ENCODE data around the gene MMD2.

DNA sequence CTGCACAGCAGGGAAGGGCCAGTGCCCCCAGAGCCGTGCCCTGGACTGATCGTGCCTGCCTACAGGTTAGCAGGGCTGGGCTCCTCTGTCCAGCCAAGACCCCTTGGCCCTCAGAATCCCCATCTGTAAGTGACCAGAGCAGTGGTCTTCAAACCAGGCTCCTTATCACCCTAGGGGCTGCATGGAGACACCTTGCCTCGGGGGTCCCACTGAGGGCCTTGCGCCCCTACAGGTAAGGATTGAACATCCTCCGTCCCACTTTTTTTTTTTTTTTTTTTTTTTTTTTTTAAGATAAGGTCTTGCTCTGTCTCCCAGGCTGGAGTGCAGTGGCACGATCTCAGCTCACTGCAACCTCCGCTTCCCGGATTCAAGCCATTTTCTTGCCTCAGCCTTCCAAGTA, 42.9 kb downstream of the MMD2 start:
- TF ChIP-seq, protein P1, sequence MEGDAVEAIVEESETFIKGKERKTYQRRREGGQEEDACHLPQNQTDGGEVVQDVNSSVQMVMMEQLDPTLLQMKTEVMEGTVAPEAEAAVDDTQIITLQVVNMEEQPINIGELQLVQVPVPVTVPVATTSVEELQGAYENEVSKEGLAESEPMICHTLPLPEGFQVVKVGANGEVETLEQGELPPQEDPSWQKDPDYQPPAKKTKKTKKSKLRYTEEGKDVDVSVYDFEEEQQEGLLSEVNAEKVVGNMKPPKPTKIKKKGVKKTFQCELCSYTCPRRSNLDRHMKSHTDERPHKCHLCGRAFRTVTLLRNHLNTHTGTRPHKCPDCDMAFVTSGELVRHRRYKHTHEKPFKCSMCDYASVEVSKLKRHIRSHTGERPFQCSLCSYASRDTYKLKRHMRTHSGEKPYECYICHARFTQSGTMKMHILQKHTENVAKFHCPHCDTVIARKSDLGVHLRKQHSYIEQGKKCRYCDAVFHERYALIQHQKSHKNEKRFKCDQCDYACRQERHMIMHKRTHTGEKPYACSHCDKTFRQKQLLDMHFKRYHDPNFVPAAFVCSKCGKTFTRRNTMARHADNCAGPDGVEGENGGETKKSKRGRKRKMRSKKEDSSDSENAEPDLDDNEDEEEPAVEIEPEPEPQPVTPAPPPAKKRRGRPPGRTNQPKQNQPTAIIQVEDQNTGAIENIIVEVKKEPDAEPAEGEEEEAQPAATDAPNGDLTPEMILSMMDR (IDR thresholded peaks at IDR 0.05; ENCODE audit: poor library complexity) = no peak
- no peak for TF ChIP-seq EZH2 (IDR thresholded peaks at IDR 0.05; ENCODE audit: borderline replicate concordance)
- TF ChIP-seq EZH2phosphoT487 (IDR thresholded peaks at IDR 0.05; ENCODE audit: low read depth, severe bottlenecking, unreplicated experiment) = no peak

Data from hepatocyte (in vitro differentiated cells).